MM.1S (cell line): ENCODE data around the gene IFT80.

Experiments
- EZH2 ChIP-seq: fragments of 300-600 bp; sonication (generic); optimal IDR thresholded peaks from 2 replicates; pipeline ENCODE3; 2017; ENCODE audit warnings: low read depth, mild to moderate bottlenecking, antibody characterized with exemption, low read length, mixed read lengths
- TF ChIP-seq, protein P1 (sequence below): fragments of 300-600 bp; sonication (generic); IDR thresholded peaks from 2 replicates; pipeline ENCODE4 v1.5.1; 2016; ENCODE audit warnings: antibody characterized with exemption, low read length, mixed read lengths

DNA sequence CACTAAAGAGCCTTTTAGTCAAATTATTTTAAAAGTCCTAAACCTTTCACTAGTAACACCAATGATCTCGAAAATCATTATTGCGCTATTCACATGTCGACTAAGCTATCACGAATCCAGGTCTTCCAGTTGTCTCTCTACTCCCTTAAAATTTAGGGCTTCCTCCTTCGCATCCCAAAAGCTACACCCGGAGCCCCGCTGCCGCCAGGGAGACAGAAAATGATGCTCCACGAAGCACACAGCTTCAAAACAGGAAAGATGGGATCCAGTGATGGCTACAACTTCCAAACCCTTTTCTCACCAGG, 253 bp downstream of the IFT80 start:
- TF ChIP-seq, protein P1, sequence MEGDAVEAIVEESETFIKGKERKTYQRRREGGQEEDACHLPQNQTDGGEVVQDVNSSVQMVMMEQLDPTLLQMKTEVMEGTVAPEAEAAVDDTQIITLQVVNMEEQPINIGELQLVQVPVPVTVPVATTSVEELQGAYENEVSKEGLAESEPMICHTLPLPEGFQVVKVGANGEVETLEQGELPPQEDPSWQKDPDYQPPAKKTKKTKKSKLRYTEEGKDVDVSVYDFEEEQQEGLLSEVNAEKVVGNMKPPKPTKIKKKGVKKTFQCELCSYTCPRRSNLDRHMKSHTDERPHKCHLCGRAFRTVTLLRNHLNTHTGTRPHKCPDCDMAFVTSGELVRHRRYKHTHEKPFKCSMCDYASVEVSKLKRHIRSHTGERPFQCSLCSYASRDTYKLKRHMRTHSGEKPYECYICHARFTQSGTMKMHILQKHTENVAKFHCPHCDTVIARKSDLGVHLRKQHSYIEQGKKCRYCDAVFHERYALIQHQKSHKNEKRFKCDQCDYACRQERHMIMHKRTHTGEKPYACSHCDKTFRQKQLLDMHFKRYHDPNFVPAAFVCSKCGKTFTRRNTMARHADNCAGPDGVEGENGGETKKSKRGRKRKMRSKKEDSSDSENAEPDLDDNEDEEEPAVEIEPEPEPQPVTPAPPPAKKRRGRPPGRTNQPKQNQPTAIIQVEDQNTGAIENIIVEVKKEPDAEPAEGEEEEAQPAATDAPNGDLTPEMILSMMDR, result no peak
- no peak for TF ChIP-seq EZH2
